GDM1 (cell line): Measurements from ENCODE around the gene PCDHB2.
A peak's percentile ranks its signal among the peaks of the same experiment; 100 is the strongest.
"Not testable (repeated sequence)": the region's sequence is repeated elsewhere in the genome, so short reads cannot be mapped to it uniquely, and the experiment has no call there.

Experiments
- DNase-seq: peaks from one replicate; lab custom pipeline; 2025; lab: John Stamatoyannopoulos, UW

Gene PCDHB2

GRCh38 chr5:141094481-141095262, at the start of gene PCDHB2:
Gene PCDHB2 (plus strand): TSS chr5:141094615. CDS start chr5:141094791, 176 bp downstream.
- no peak for DNase-seq

- no peak for DNase-seq
Observed at GRCh38 chr5:141050622-141051520, 43.5 kb upstream of the PCDHB2 start, which contains the start of gene PCDHB1. Gene PCDHB1 (plus strand): TSS chr5:141051374. CDS start chr5:141051471, 97 bp downstream.

- no peak for DNase-seq
Observed at GRCh38 chr5:141051521-141051866, 42.9 kb upstream of the PCDHB2 start.

GRCh38 chr5:141077826-141078225, 16.6 kb upstream of the PCDHB2 start:
- no peak for DNase-seq

GRCh38 chr5:141082228-141082627, 12.2 kb upstream of the PCDHB2 start:
- no peak for DNase-seq

- peak; percentile 1 for DNase-seq
Observed at GRCh38 chr5:141084487-141084989, 9.9 kb upstream of the PCDHB2 start.

- no peak for DNase-seq
Observed at GRCh38 chr5:141095263-141095641, 837 bp downstream of the PCDHB2 start.

GRCh38 chr5:141096181-141096580, 1.8 kb downstream of the PCDHB2 start:
- DNase-seq = not testable (repeated sequence)

GRCh38 chr5:141096586-141096985, 2.2 kb downstream of the PCDHB2 start:
- not testable (repeated sequence) for DNase-seq

GRCh38 chr5:141100243-141100805, 5.9 kb downstream of the PCDHB2 start, which contains the start of gene PCDHB3:
Gene PCDHB3 (plus strand): TSS chr5:141100473. CDS start chr5:141100650, 177 bp downstream.
- peak; percentile 51 for DNase-seq

- DNase-seq = no peak
Observed at GRCh38 chr5:141101059-141101458, 6.6 kb downstream of the PCDHB2 start.

GRCh38 chr5:141102070-141102469, 7.7 kb downstream of the PCDHB2 start:
- DNase-seq = not testable (repeated sequence)

- DNase-seq = not testable (repeated sequence)
Observed at GRCh38 chr5:141102471-141102870, 8.1 kb downstream of the PCDHB2 start.

- DNase-seq = no peak
Observed at GRCh38 chr5:141105350-141105749, 10.9 kb downstream of the PCDHB2 start.

GRCh38 chr5:141119250-141119649, 24.8 kb downstream of the PCDHB2 start:
- DNase-seq = no peak

- DNase-seq = no peak
Observed at GRCh38 chr5:141121563-141121962, 27.1 kb downstream of the PCDHB2 start, which contains the start of gene PCDHB4. Gene PCDHB4 (plus strand): TSS chr5:141121818. CDS start chr5:141121999, 181 bp downstream.

- no peak for DNase-seq
Observed at GRCh38 chr5:141121985-141122384, 27.6 kb downstream of the PCDHB2 start.

- not testable (repeated sequence) for DNase-seq
Observed at GRCh38 chr5:141123396-141124135, 29.2 kb downstream of the PCDHB2 start.

GRCh38 chr5:141127305-141127704, 32.9 kb downstream of the PCDHB2 start:
- no peak for DNase-seq

GRCh38 chr5:141135030-141135717, 40.8 kb downstream of the PCDHB2 start, which contains the start of gene PCDHB5:
Gene PCDHB5 (plus strand): TSS chr5:141135206. CDS start chr5:141135435, 229 bp downstream.
- DNase-seq = no peak
